Calu3 (cell line): ENCODE results near the gene ABTB2. TPM values are rescaled to one million over a fixed set of nuclear protein-coding genes. Genes with fewer than 3 reads are reported as not detected.

Experiments used
- BruUV-seq: library from RNA; stranded (reverse); fragments of 400-500 nt; replicated peaks from 2 replicates; lab custom pipeline; 2021; lab: Mats Ljungman, UMichigan
- CTCF ChIA-PET: fragments of 300-600 bp; sonication (Branson Sonifier 250); formaldehyde crosslinking; loops from one replicate; lab custom pipeline; 2022; ENCODE audit warnings: antibody characterized with exemption; lab: Charles Lee
- DNase-seq: peaks from one replicate; pipeline ENCODE4 v3.0.0; 2022
- H3K27ac Mint-ChIP-seq: one replicate; pipeline ENCODE4 v1.8.0; 2022; ENCODE audit warnings: mixed read lengths; ENCODE audit not compliant: unreplicated experiment
- H3K27me3 Mint-ChIP-seq: one replicate; pipeline ENCODE4 v1.8.0; 2022; ENCODE audit warnings: mixed read lengths; ENCODE audit not compliant: unreplicated experiment
- H3K36me3 Mint-ChIP-seq: one replicate; pipeline ENCODE4 v1.8.0; 2022; ENCODE audit warnings: mild to moderate bottlenecking, moderate library complexity, mixed read lengths; ENCODE audit not compliant: insufficient read depth, unreplicated experiment
- H3K4me1 Mint-ChIP-seq: one replicate; pipeline ENCODE4 v1.8.0; 2022; ENCODE audit warnings: mild to moderate bottlenecking, low read depth, mixed read lengths; ENCODE audit not compliant: unreplicated experiment
- H3K4me3 Mint-ChIP-seq: one replicate; pipeline ENCODE4 v1.8.0; 2022; ENCODE audit warnings: mild to moderate bottlenecking, low read depth, moderate library complexity, mixed read lengths; ENCODE audit not compliant: unreplicated experiment
- H3K9me3 Mint-ChIP-seq: one replicate; pipeline ENCODE4 v1.8.0; 2022; ENCODE audit warnings: low read depth, mixed read lengths; ENCODE audit not compliant: unreplicated experiment
- intact Hi-C: fragments of 100-400 bp; cut with micrococcal nuclease; formaldehyde crosslinking; loops from one replicate; pipeline ENCODE4 v1.10.0; 2022; ENCODE audit not compliant: unreplicated experiment
- total RNA-seq: library from RNA; stranded (reverse); gene quantifications from 2 replicates; pipeline ENCODE4 v1.2.3, GENCODE V29; 2022
- TF ChIP-seq, protein P1 (sequence below): fragments of 200-600 bp; IDR thresholded peaks from one replicate; pipeline ENCODE4 v1.8.0; 2022; ENCODE audit warnings: antibody characterized with exemption; ENCODE audit not compliant: unreplicated experiment

Gene ABTB2
- total RNA-seq, 1 experiment from 2014 or later = 24.8 TPM

DNA sequence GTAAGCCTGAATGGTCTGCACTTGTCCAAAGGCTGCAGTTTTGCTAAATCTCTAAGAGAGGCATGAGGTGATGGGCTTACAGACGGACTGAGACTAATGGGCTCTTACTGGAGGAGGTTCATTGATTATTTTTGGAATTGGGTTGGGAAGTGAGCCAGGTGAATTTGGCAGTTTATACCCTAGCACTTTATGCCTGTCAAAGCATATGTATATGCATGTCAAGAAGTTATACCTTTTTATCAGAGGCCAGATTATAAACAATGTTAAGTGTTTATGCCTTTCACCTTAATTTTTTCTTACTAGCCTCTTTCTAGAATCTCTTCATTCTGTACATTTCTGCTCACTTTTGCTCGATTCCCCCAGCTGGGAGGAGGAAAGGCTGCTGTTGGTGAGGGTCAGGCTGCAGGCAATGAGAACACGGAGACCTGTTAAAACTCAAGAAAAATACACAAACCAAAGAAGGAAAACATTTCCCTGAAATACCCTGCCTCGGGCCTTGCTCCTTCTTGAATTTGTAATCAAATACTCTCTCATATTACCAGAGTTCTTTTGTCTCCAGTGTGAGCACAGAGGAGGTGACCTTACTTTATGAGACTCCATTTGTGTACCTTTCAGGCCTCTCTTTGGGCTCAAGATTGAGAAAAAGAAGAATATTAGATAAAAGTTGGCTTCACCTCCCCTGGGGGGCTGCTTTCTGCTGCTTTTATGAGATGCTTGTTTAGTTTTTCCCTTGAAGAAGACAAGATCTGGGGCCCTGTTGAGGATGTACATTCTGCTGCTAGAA lies 232.7 kb downstream of the ABTB2 start:
- CTCF ChIA-PET = no interaction called here
- Mint-ChIP-seq H3K27ac (no peak overlapping the region), H3K27me3 (no peaks in the 10 kb centered on the region), H3K9me3 (no peaks in the 10 kb centered on the region), H3K36me3 (peaks cover 53% of the 10 kb centered on the region), H3K4me3 (no peak overlapping the region), H3K4me1 (no peaks in the 10 kb centered on the region)
- TF ChIP-seq, protein P1, sequence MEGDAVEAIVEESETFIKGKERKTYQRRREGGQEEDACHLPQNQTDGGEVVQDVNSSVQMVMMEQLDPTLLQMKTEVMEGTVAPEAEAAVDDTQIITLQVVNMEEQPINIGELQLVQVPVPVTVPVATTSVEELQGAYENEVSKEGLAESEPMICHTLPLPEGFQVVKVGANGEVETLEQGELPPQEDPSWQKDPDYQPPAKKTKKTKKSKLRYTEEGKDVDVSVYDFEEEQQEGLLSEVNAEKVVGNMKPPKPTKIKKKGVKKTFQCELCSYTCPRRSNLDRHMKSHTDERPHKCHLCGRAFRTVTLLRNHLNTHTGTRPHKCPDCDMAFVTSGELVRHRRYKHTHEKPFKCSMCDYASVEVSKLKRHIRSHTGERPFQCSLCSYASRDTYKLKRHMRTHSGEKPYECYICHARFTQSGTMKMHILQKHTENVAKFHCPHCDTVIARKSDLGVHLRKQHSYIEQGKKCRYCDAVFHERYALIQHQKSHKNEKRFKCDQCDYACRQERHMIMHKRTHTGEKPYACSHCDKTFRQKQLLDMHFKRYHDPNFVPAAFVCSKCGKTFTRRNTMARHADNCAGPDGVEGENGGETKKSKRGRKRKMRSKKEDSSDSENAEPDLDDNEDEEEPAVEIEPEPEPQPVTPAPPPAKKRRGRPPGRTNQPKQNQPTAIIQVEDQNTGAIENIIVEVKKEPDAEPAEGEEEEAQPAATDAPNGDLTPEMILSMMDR = no peak
- no peak for DNase-seq
- intact Hi-C loops = no loop called here
- BruUV-seq = no TSS peak

DNA sequence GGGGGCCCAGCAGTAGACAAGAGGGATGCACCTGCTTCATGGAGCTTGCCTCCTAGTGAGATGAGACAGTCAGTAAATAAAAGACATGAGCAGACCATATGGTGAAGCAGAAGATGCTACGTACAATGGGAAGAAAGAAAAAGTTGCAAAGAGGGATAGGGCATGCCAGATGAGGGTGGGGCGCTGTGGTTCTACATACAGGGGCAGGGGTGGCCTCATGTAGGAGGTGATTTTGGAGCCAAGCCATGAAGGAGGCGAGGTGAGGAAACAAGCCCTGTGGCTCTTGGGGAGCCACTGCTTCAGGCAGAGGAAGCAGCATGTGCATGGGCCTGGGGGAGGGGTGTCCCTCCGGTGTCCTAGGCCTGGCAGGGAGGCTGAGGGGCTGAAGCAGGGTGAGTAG lies 237.2 kb downstream of the ABTB2 start:
- CTCF ChIA-PET = no interaction called here
- no peaks in the 10 kb centered on the region for H3K9me3 Mint-ChIP-seq
- no peaks in the 10 kb centered on the region for H3K4me1 Mint-ChIP-seq
- H3K36me3 Mint-ChIP-seq = peaks cover 39% of the 10 kb centered on the region
- TF ChIP-seq, protein P1 = no peak
- BruUV-seq = no TSS peak
- no peak overlapping the region for H3K27ac Mint-ChIP-seq
- no peak overlapping the region for H3K4me3 Mint-ChIP-seq
- DNase-seq = no peak
- H3K27me3 Mint-ChIP-seq = no peaks in the 10 kb centered on the region
- intact Hi-C loops = no loop called here

DNA sequence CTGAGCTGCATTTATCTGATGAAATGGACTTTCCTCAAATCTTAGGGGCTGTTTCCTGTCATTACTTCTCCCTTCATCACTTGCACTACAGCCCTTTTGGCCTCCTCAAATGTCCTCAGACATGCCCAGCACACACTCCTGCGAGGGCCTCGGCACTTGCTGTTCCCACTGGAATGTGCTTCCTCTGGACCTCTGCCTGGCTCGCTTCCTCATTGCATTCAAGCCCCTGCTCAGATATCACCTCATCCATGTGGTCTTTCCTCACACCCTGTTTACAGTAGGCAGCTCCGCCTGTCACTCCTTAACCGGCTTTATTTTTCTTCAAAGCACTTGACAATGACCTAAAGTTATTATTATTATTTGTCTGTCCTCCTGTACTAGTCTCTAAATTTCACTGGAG lies 243.3 kb downstream of the ABTB2 start:
- Mint-ChIP-seq H3K27ac (no peak overlapping the region), H3K9me3 (no peaks in the 10 kb centered on the region), H3K27me3 (no peaks in the 10 kb centered on the region), H3K4me1 (no peaks in the 10 kb centered on the region), H3K36me3 (peaks cover 36% of the 10 kb centered on the region), H3K4me3 (no peak overlapping the region)
- no peak for DNase-seq
- CTCF ChIA-PET = interaction anchor here (0.8 kb wide), 1 partner anchor 9 kb away, joined by 3 read pairs; no protein-coding TSS in a partner anchor
- intact Hi-C loops = no loop called here
- BruUV-seq = no TSS peak
- TF ChIP-seq, protein P1 = no peak

DNA sequence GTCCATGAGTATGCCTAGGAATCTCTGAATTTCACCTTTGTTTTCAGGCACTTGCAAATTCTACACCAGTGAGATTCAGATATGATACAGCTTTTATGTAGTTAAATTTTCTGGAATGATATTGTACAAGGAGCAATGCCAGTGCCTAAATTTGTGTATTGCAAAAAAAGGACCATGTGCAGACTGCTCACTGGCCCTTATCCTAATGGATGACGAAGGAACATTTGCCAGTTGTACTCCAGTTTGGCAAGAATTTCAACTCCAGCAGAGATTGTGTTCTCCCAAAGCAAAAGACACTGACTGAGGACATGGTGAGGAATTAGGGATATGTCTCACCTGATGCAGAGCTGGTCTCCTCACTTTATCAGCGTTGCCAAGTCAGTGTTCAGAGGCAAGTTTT lies 243.8 kb downstream of the ABTB2 start:
- CTCF ChIA-PET = interaction anchor here (0.5 to 0.8 kb wide), 2 partner anchors 9 to 347 kb away, joined by 3 to 5 read pairs; no protein-coding TSS in a partner anchor
- Mint-ChIP-seq H3K27me3 (no peaks in the 10 kb centered on the region), H3K4me1 (peaks cover 4% of the 10 kb centered on the region), H3K4me3 (no peak overlapping the region), H3K36me3 (peaks cover 41% of the 10 kb centered on the region), H3K27ac (no peak overlapping the region), H3K9me3 (no peaks in the 10 kb centered on the region)
- TF ChIP-seq, protein P1 = no peak
- BruUV-seq = no TSS peak
- intact Hi-C loops = no loop called here
- DNase-seq = no peak
